SH-SY5Y (cell line): ENCODE results near the gene CSTPP1.

Experiments
- GATA2 ChIP-seq: IDR thresholded peaks from 2 replicates; pipeline ENCODE4 v1.6.1; 2011; ENCODE audit warnings: mild to moderate bottlenecking, low read depth, low read length
- GATA3 ChIP-seq: IDR thresholded peaks from 2 replicates; pipeline ENCODE4 v1.6.1; 2011; ENCODE audit warnings: low read depth, mild to moderate bottlenecking, low read length, moderate library complexity

CSTPP1 gene

GRCh38 chr11:47130543-47130942 is 194.0 kb downstream of the CSTPP1 start:
- no peak for TF ChIP-seq GATA2
- TF ChIP-seq GATA3, result no peak

GRCh38 chr11:47131136-47131535 is 194.6 kb downstream of the CSTPP1 start:
- no peak for TF ChIP-seq GATA2
- no peak for TF ChIP-seq GATA3

GRCh38 chr11:47132490-47132889 is 195.9 kb downstream of the CSTPP1 start:
- no peak for TF ChIP-seq GATA2
- no peak for TF ChIP-seq GATA3

GRCh38 chr11:47132981-47133380 is 196.4 kb downstream of the CSTPP1 start:
- no peak for TF ChIP-seq GATA2
- TF ChIP-seq GATA3, result no peak

GRCh38 chr11:47136327-47136726 is 199.8 kb downstream of the CSTPP1 start:
- TF ChIP-seq GATA3 (no peak), GATA2 (no peak)

GRCh38 chr11:47136921-47137320 is 200.4 kb downstream of the CSTPP1 start:
- TF ChIP-seq GATA3, result no peak

- TF ChIP-seq GATA3 (no peak), GATA2 (no peak)
These were observed 200.9 kb downstream of the CSTPP1 start for GRCh38 chr11:47137476-47137875.

- no peak for TF ChIP-seq GATA2
- no peak for TF ChIP-seq GATA3
These were observed 203.3 kb downstream of the CSTPP1 start for GRCh38 chr11:47139878-47140277.

GRCh38 chr11:47143322-47143721 is 206.8 kb downstream of the CSTPP1 start:
- TF ChIP-seq GATA2, result no peak
- TF ChIP-seq GATA3, result no peak

GRCh38 chr11:47144541-47144940 is 208.0 kb downstream of the CSTPP1 start:
- TF ChIP-seq GATA2 (no peak), GATA3 (no peak)

GRCh38 chr11:47147250-47147649 is 210.7 kb downstream of the CSTPP1 start:
- no peak for TF ChIP-seq GATA3
- no peak for TF ChIP-seq GATA2

GRCh38 chr11:47147681-47148080 is 211.1 kb downstream of the CSTPP1 start:
- TF ChIP-seq GATA2 (no peak), GATA3 (no peak)

GRCh38 chr11:47148270-47148669 is 211.7 kb downstream of the CSTPP1 start:
- TF ChIP-seq GATA2 (no peak), GATA3 (no peak)

GRCh38 chr11:47148903-47149531 is 212.5 kb downstream of the CSTPP1 start:
- TF ChIP-seq GATA2 (no peak), GATA3 (no peak)

- no peak for TF ChIP-seq GATA2
- no peak for TF ChIP-seq GATA3
These were observed 213.2 kb downstream of the CSTPP1 start for GRCh38 chr11:47149782-47150181.
